GM19099 (cell line): ENCODE results near the gene DHFR2.

Experiments used
- POLR2A ChIP-seq: IDR thresholded peaks from 3 replicates; pipeline ENCODE4 v1.6.1; 2011; ENCODE audit warnings: low read depth; ENCODE audit not compliant: insufficient read length; ENCODE audit errors: extremely low read depth

Gene DHFR2

GRCh38 chr3:94070341-94070911 lies 7.7 kb upstream of the DHFR2 start:
- TF ChIP-seq POLR2A, result no peak

GRCh38 chr3:94069194-94069813 lies 6.6 kb upstream of the DHFR2 start:
- TF ChIP-seq POLR2A, result no peak

GRCh38 chr3:94066506-94067500 lies 4.1 kb upstream of the DHFR2 start:
- no peak for TF ChIP-seq POLR2A

- no peak for TF ChIP-seq POLR2A
These were observed 3.2 kb upstream of the DHFR2 start for GRCh38 chr3:94065819-94066480.

GRCh38 chr3:94065122-94065521 lies 2.4 kb upstream of the DHFR2 start:
- no peak for TF ChIP-seq POLR2A

- no peak for TF ChIP-seq POLR2A
These were observed 1.6 kb upstream of the DHFR2 start for GRCh38 chr3:94064243-94064860.

GRCh38 chr3:94063496-94064119 lies 892 bp upstream of the DHFR2 start:
- TF ChIP-seq POLR2A, result no peak

GRCh38 chr3:94061297-94061696 lies 1.4 kb downstream of the DHFR2 start:
- no peak for TF ChIP-seq POLR2A

- TF ChIP-seq POLR2A, result no peak
These were observed 12.2 kb downstream of the DHFR2 start for GRCh38 chr3:94050546-94050945.

GRCh38 chr3:94049267-94049666 lies 13.4 kb downstream of the DHFR2 start:
- TF ChIP-seq POLR2A, result no peak

GRCh38 chr3:94046533-94046932 lies 16.2 kb downstream of the DHFR2 start:
- no peak for TF ChIP-seq POLR2A

- no peak for TF ChIP-seq POLR2A
These were observed 19.4 kb downstream of the DHFR2 start for GRCh38 chr3:94043285-94043684.

- TF ChIP-seq POLR2A, result no peak
These were observed 25.7 kb downstream of the DHFR2 start for GRCh38 chr3:94036909-94037507.

GRCh38 chr3:94028093-94028837 lies 34.5 kb downstream of the DHFR2 start, which contains the start of gene STX19:
TSS of gene STX19 (minus strand) at chr3:94028597. CDS start at chr3:94015269, 13,328 bp downstream.
- no peak for TF ChIP-seq POLR2A

GRCh38 chr3:94026623-94027022 lies 36.1 kb downstream of the DHFR2 start:
- TF ChIP-seq POLR2A, result no peak
